Tibial artery (tissue), 4 donors: Measurements from ENCODE around the gene BLM.

Experiments
- DNase-seq, 2 donors: peaks; one replicate each; pipeline ENCODE4 v3.0.0-alpha.2; 2019
- H3K27ac ChIP-seq, 2 donors: fragments of 200-600 bp; sonication (generic) in 1 of 2; 1 replicate in 1 of 2; 2 replicates in 1 of 2; pipeline ENCODE4 v1.5.1; 2018 to 2019; ENCODE audit warnings: mild to moderate bottlenecking in 1 of 2
- H3K27me3 ChIP-seq, 2 donors: fragments of 200-600 bp; sonication (generic) in 1 of 2; one replicate each; pipeline versions ENCODE4 v1.5.1 to v1.6.0; 2016 to 2019
- H3K36me3 ChIP-seq, 3 donors: fragments of 200-600 bp; sonication (generic) in 2 of 3; one replicate each; pipeline ENCODE4 v1.5.1; 2016 to 2019; ENCODE audit warnings: mild to moderate bottlenecking in 2 of 3
- H3K4me1 ChIP-seq, 4 donors: fragments of 200-600 bp; sonication (generic) in 2 of 4; 1 replicate in 3 of 4; 2 replicates in 1 of 4; pipeline ENCODE4 v1.5.1; 2016 to 2019
- H3K4me3 ChIP-seq, 2 donors: fragments of 200-600 bp; sonication (generic) in 1 of 2; 1 replicate in 1 of 2; 2 replicates in 1 of 2; pipeline ENCODE4 v1.5.1; 2018 to 2019; ENCODE audit warnings: mild to moderate bottlenecking in 2 of 2
- H3K9me3 ChIP-seq, 3 donors: fragments of 200-600 bp; sonication (generic) in 1 of 3; one replicate each; pipeline ENCODE4 v1.5.1; 2016 to 2019
- CTCF ChIP-seq, 2 experiments: fragments of 200-600 bp in 1 of 2; fragments of 450-650 bp in 1 of 2; IDR thresholded peaks; one replicate each; pipeline ENCODE4 v1.5.1; 2017 to 2019; ENCODE audit warnings: antibody characterized with exemption in 2 of 2, mild to moderate bottlenecking in 1 of 2, moderate library complexity in 1 of 2
- intact Hi-C: fragments of 100-400 bp; cut with DNase I; formaldehyde crosslinking; loops from one replicate; pipeline ENCODE4 v1.15.0; 2023; ENCODE audit warnings: low total_unique reads

Gene BLM

GRCh38 chr15:90698629-90699028 is 18.5 kb upstream of the BLM start:
- intact Hi-C loops: no loop called here

GRCh38 chr15:90701048-90701447 is 16.1 kb upstream of the BLM start:
- H3K4me1 ChIP-seq: no peaks in the 10 kb centered on the region
- H3K36me3 ChIP-seq: no peaks in the 10 kb centered on the region
- H3K27me3 ChIP-seq: no peaks in the 10 kb centered on the region
- peaks cover 0 to 6% (median 0%) of the 10 kb centered on the region in 3 donors for H3K9me3 ChIP-seq
- no peak overlapping the region for H3K4me3 ChIP-seq
- no peak for DNase-seq
- intact Hi-C loops: no loop called here
- no peak for TF ChIP-seq CTCF (IDR thresholded peaks at IDR 0.05)
- H3K27ac ChIP-seq: no peak overlapping the region

More at GRCh38 chr15:90698629-90699028, 18.5 kb upstream of the BLM start:
- H3K9me3 ChIP-seq: peaks cover 0 to 6% (median 0%) of the 10 kb centered on the region in 3 donors
- no peak overlapping the region for H3K27ac ChIP-seq
- no peak overlapping the region for H3K4me3 ChIP-seq
- H3K4me1 ChIP-seq: no peaks in the 10 kb centered on the region
- no peak for DNase-seq
- no peaks in the 10 kb centered on the region for H3K27me3 ChIP-seq
- TF ChIP-seq CTCF (IDR thresholded peaks at IDR 0.05): no peak
- H3K36me3 ChIP-seq: no peaks in the 10 kb centered on the region

- Histone ChIP-seq H3K4me3 (no peak overlapping the region), H3K9me3 (peaks cover 0 to 6% (median 0%) of the 10 kb centered on the region in 3 donors), H3K36me3 (no peaks in the 10 kb centered on the region), H3K4me1 (no peaks in the 10 kb centered on the region), H3K27ac (no peak overlapping the region), H3K27me3 (no peaks in the 10 kb centered on the region)
- intact Hi-C loops: no loop called here
- DNase-seq: peak in 1 of 2 donors; percentile 49
- TF ChIP-seq CTCF (IDR thresholded peaks at IDR 0.05): no peak
Observed at GRCh38 chr15:90701880-90702630, 15.1 kb upstream of the BLM start.

GRCh38 chr15:90703455-90703854 is 13.7 kb upstream of the BLM start:
- no peaks in the 10 kb centered on the region for H3K36me3 ChIP-seq
- TF ChIP-seq CTCF (IDR thresholded peaks at IDR 0.05): no peak

GRCh38 chr15:90705212-90705611 is 11.9 kb upstream of the BLM start:
- Histone ChIP-seq H3K4me1 (no peaks in the 10 kb centered on the region), H3K36me3 (no peaks in the 10 kb centered on the region), H3K9me3 (peaks cover 0 to 6% (median 0%) of the 10 kb centered on the region in 3 donors), H3K27me3 (no peaks in the 10 kb centered on the region), H3K27ac (no peak overlapping the region), H3K4me3 (no peak overlapping the region)
- TF ChIP-seq CTCF (IDR thresholded peaks at IDR 0.05): no peak
- DNase-seq: no peak
- intact Hi-C loops: no loop called here

More at GRCh38 chr15:90703455-90703854, 13.7 kb upstream of the BLM start:
- no peak for DNase-seq
- no peaks in the 10 kb centered on the region for H3K4me1 ChIP-seq
- peaks cover 0 to 6% (median 0%) of the 10 kb centered on the region in 3 donors for H3K9me3 ChIP-seq
- no peak overlapping the region for H3K27ac ChIP-seq
- no peaks in the 10 kb centered on the region for H3K27me3 ChIP-seq
- no peak overlapping the region for H3K4me3 ChIP-seq
- intact Hi-C loops: no loop called here
